ENCODE results near the gene SH3BGRL3.
A peak's percentile ranks its signal among the peaks of the same experiment; 100 is the strongest.
"Not testable (repeated sequence)": the region's sequence is repeated elsewhere in the genome, so short reads cannot be mapped to it uniquely, and the experiment has no call there.

Gene SH3BGRL3

GRCh38 chr1:26279456-26280332 lies at the start of gene SH3BGRL3:
Gene SH3BGRL3, plus strand, starts transcription at chr1:26280086. Its CDS starts 70 bp downstream, at chr1:26280156.
- peak; percentile 82 for DNase-seq

GRCh38 chr1:26230682-26231081 lies 49.2 kb upstream of the SH3BGRL3 start:
- not testable (repeated sequence) for DNase-seq

- peak; percentile 98 for DNase-seq
Observed at GRCh38 chr1:26233903-26234643, 45.8 kb upstream of the SH3BGRL3 start, which contains the start of gene CEP85. Gene CEP85, plus strand, starts transcription at chr1:26234200. Its CDS starts 5,584 bp downstream, at chr1:26239784.

GRCh38 chr1:26234644-26235370 lies 45.1 kb upstream of the SH3BGRL3 start:
- peak; percentile 6 for DNase-seq

- DNase-seq = no peak
Observed at GRCh38 chr1:26237230-26237966, 42.5 kb upstream of the SH3BGRL3 start.

- no peak for DNase-seq
Observed at GRCh38 chr1:26239936-26240335, 40.0 kb upstream of the SH3BGRL3 start.

GRCh38 chr1:26252718-26253117 lies 27.2 kb upstream of the SH3BGRL3 start:
- DNase-seq = no peak

- no peak for DNase-seq
Observed at GRCh38 chr1:26254404-26254803, 25.5 kb upstream of the SH3BGRL3 start.

GRCh38 chr1:26257222-26257621 lies 22.7 kb upstream of the SH3BGRL3 start:
- no peak for DNase-seq

GRCh38 chr1:26259005-26259404 lies 20.9 kb upstream of the SH3BGRL3 start:
- DNase-seq = no peak

GRCh38 chr1:26259578-26259977 lies 20.3 kb upstream of the SH3BGRL3 start:
- DNase-seq = no peak

- DNase-seq = no peak
Observed at GRCh38 chr1:26263212-26263611, 16.7 kb upstream of the SH3BGRL3 start.

GRCh38 chr1:26265405-26265804 lies 14.5 kb upstream of the SH3BGRL3 start:
- DNase-seq = no peak

GRCh38 chr1:26268290-26269197 lies 11.3 kb upstream of the SH3BGRL3 start:
- DNase-seq = no peak

GRCh38 chr1:26269198-26269550 lies 10.7 kb upstream of the SH3BGRL3 start:
- no peak for DNase-seq

GRCh38 chr1:26274801-26275425 lies 5.0 kb upstream of the SH3BGRL3 start:
- DNase-seq = no peak

GRCh38 chr1:26275580-26276431 lies 4.1 kb upstream of the SH3BGRL3 start:
- DNase-seq = peak; percentile 41

- no peak for DNase-seq
Observed at GRCh38 chr1:26276432-26276838, 3.5 kb upstream of the SH3BGRL3 start.

GRCh38 chr1:26277261-26277661 lies 2.6 kb upstream of the SH3BGRL3 start:
- no peak for DNase-seq

- DNase-seq = no peak
Observed at GRCh38 chr1:26277719-26278118, 2.2 kb upstream of the SH3BGRL3 start.
